HL-60 (cell line): ENCODE data around the gene TBC1D22A.

Experiments used
- DNase-seq, 2 experiments: peaks; one replicate each; pipeline ENCODE4 v3.0.0-alpha.2; 2010 to 2020; ENCODE audit warnings: low read depth in 1 of 2, low spot score in 1 of 2
- H3K27ac ChIP-seq: fragments of 250-450 bp; sonication (Bioruptor Pico); replicated peaks from 2 replicates; pipeline ENCODE4 v1.5.1; 2020; ENCODE audit warnings: mild to moderate bottlenecking, moderate library complexity
- H3K27me3 ChIP-seq: fragments of 250-450 bp; sonication (Bioruptor Pico); 2 replicates; pipeline ENCODE4 v1.5.1; 2021; ENCODE audit warnings: mild to moderate bottlenecking, moderate library complexity; ENCODE audit not compliant: insufficient read depth, poor library complexity, severe bottlenecking
- H3K4me3 ChIP-seq: replicated peaks from 2 replicates; pipeline ENCODE4 v1.5.1; 2011; ENCODE audit warnings: mild to moderate bottlenecking, control low read depth, low read length; ENCODE audit not compliant: insufficient read depth
- GABPA ChIP-seq: IDR thresholded peaks from 2 replicates; pipeline ENCODE4 v1.6.1; 2012; ENCODE audit warnings: low read depth
- POLR2AphosphoS5 ChIP-seq: IDR thresholded peaks from 2 replicates; pipeline ENCODE4 v1.6.1; 2012; ENCODE audit warnings: low read depth
- SPI1 ChIP-seq: IDR thresholded peaks from 2 replicates; pipeline ENCODE4 v1.6.1; 2012; ENCODE audit warnings: low read depth, mild to moderate bottlenecking, borderline replicate concordance
- TF ChIP-seq, protein P1 (sequence below): IDR thresholded peaks from one replicate; pipeline ENCODE4 v1.5.1; 2011; ENCODE audit warnings: low read length, control low read depth, inconsistent platforms; ENCODE audit not compliant: insufficient read depth
- TF ChIP-seq, protein P2 (sequence below): IDR thresholded peaks from 2 replicates; pipeline ENCODE4 v1.6.1; 2012; ENCODE audit warnings: low read depth; ENCODE audit not compliant: insufficient replicate concordance

TBC1D22A gene

DNA sequence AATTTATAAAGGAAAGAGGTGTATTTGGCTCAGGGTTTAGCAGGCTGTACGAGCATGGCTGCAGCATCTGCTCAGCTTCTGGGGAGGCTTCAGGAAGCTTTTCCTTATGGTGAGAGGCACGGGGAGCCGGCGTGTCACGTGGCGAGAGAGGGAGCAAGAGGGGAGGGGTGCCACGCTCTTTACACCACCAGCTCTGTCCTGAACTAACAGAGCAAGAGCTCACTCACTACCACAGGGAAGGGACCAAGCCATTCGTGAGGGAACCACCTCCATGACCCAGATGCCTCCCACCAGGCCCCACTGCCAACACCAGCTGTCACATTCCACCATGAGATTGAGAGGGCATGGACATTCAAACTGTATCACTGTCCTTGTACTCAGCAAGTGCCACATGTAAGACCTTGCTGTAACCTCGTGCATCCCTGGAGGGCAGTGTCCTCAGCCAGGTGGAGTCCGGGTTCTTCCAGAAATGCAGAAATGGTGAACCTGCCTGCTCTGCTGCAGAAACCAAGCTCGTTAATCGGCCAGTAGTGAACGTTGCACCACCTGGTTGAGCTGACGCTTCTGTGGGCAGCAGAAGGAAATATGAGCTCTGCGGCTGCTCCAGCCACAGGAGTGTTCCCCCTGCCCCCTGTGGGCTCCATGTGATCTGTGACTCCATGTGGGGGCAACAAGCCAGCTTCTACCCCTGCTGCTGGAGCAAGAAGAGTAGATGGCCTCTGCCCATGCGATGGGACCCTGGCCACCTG lies 368.6 kb downstream of the TBC1D22A start:
- DNase-seq, result no peak
- TF ChIP-seq, protein P1, sequence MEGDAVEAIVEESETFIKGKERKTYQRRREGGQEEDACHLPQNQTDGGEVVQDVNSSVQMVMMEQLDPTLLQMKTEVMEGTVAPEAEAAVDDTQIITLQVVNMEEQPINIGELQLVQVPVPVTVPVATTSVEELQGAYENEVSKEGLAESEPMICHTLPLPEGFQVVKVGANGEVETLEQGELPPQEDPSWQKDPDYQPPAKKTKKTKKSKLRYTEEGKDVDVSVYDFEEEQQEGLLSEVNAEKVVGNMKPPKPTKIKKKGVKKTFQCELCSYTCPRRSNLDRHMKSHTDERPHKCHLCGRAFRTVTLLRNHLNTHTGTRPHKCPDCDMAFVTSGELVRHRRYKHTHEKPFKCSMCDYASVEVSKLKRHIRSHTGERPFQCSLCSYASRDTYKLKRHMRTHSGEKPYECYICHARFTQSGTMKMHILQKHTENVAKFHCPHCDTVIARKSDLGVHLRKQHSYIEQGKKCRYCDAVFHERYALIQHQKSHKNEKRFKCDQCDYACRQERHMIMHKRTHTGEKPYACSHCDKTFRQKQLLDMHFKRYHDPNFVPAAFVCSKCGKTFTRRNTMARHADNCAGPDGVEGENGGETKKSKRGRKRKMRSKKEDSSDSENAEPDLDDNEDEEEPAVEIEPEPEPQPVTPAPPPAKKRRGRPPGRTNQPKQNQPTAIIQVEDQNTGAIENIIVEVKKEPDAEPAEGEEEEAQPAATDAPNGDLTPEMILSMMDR, result no peak
- TF ChIP-seq SPI1, result no peak
- TF ChIP-seq POLR2AphosphoS5, result no peak
- TF ChIP-seq, protein P2, sequence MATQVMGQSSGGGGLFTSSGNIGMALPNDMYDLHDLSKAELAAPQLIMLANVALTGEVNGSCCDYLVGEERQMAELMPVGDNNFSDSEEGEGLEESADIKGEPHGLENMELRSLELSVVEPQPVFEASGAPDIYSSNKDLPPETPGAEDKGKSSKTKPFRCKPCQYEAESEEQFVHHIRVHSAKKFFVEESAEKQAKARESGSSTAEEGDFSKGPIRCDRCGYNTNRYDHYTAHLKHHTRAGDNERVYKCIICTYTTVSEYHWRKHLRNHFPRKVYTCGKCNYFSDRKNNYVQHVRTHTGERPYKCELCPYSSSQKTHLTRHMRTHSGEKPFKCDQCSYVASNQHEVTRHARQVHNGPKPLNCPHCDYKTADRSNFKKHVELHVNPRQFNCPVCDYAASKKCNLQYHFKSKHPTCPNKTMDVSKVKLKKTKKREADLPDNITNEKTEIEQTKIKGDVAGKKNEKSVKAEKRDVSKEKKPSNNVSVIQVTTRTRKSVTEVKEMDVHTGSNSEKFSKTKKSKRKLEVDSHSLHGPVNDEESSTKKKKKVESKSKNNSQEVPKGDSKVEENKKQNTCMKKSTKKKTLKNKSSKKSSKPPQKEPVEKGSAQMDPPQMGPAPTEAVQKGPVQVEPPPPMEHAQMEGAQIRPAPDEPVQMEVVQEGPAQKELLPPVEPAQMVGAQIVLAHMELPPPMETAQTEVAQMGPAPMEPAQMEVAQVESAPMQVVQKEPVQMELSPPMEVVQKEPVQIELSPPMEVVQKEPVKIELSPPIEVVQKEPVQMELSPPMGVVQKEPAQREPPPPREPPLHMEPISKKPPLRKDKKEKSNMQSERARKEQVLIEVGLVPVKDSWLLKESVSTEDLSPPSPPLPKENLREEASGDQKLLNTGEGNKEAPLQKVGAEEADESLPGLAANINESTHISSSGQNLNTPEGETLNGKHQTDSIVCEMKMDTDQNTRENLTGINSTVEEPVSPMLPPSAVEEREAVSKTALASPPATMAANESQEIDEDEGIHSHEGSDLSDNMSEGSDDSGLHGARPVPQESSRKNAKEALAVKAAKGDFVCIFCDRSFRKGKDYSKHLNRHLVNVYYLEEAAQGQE, result no peak
- no peak for TF ChIP-seq GABPA
- H3K4me3 ChIP-seq, result no peak overlapping the region
- H3K27ac ChIP-seq, result no peak overlapping the region
- H3K27me3 ChIP-seq, result no peaks in the 10 kb centered on the region

DNA sequence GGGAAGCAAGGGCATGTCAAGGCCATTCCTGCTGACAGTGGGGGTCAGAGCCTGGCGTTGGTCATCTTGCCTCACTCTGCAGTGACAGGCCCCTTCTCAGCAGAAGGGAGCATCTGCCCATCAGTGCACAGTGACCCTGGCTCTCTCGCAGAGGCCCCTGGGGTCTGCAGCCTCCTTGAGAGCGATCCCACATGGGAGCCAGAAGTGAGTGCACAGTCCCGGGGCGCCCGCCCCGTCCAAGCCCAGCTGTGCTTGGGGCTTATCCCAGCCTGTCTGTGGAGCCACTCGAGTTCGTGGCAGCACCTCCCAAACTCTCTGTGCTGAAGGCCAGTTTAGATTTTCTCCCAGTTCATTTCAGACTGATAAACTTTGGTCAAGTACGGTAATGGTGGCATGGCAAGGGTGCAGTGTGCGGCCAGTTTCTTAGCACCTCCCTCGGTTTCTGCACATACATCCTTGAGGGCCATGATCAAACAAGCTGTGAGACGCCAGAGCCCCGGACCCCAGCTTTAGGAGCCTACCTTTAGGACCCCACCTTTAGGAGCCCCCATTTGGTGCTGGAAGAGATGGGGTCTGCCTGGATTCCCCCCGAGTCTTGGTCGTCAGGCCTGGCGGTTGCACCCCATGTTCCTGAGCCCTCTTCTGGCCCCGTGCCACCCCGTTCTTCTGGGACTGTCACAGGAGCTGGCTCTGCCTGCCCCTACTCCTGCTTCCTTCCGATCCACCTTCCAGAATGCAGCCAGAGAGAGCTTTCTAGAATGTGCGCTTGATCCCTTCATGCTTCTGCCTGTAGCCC lies 369.4 kb downstream of the TBC1D22A start:
- no peak for TF ChIP-seq SPI1
- Histone ChIP-seq H3K27ac (no peak overlapping the region), H3K4me3 (no peak overlapping the region), H3K27me3 (no peaks in the 10 kb centered on the region)
- no peak for DNase-seq

DNA sequence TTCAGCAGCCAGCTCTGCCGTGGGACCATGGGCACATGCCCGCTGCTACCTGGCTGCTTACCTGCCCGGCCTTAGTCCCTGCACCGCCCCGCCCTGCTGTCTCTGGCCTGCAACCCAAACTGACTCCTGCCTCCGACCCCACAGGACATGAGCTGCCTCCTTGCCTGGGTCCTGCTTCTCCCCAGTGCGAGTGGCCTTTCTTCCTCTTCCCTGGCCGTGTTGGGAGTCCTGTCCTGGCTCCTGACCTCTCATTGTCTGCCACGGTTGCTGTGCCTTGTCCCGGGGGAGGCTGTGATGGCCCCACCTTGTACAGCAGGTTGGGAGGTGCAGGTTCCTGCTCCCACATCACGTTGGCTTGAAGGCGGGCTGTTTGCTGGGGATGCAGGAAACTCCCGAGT lies 370.0 kb downstream of the TBC1D22A start:
- no peak overlapping the region for H3K27ac ChIP-seq
- no peak for DNase-seq
- H3K4me3 ChIP-seq, result no peak overlapping the region
- no peaks in the 10 kb centered on the region for H3K27me3 ChIP-seq
- TF ChIP-seq, protein P1, result no peak
- no peak for TF ChIP-seq GABPA
- TF ChIP-seq, protein P2, result no peak
- no peak for TF ChIP-seq POLR2AphosphoS5
- TF ChIP-seq SPI1, result no peak

DNA sequence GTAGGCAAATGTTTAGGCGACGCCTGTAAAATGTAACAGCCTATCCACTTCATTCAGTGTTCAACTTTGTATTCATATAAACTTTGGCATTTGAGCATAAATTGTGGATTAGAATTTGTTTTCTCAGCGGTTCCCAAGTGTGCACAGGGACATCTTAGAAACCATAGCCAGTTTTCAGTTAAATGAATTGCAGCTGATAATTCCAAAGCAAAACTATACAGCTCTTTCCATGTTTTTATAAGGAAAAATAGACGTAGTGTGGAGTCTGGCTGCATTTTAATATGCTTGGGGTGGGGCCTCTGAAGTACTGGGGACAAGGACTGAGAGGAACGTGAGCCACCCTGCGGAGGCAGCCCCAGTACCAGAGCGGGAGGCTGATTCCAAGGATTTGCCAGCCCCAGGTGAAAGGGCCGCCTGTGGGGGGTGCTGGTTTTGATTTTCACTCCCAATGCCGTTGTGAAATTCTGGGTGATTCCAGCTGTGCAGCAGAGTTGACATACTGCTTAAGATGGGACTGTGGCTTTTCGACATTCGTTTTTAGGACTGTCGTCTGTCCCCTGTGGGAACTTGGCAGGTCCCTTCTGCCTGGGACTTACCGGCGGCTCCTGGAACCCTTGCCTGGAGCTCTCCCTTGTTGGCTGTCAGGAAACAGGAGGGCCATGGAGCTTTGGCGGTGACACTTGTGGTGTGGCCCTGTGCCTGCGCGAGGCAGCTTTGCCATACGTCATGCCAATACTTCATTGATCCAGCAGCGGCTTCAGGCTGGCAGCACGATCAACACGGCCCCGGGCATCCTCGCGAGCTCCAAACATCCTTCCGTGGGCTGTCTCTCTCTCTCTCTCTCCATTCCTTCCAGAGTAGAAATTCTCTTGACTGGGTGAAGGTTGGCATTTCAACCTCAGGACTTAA lies 370.9 kb downstream of the TBC1D22A start:
- Histone ChIP-seq H3K27me3 (no peaks in the 10 kb centered on the region), H3K27ac (no peak overlapping the region), H3K4me3 (no peak overlapping the region)
- TF ChIP-seq POLR2AphosphoS5, result no peak
- TF ChIP-seq, protein P2, result no peak
- TF ChIP-seq, protein P1, result no peak
- TF ChIP-seq SPI1, result no peak
- no peak for TF ChIP-seq GABPA
- DNase-seq, result no peak
